ENCODE measurements around the gene FGFR1OP2.

FGFR1OP2 gene

GRCh38 chr12:26906704-26907103 is 31.6 kb upstream of the FGFR1OP2 start:
- no peak for TF ChIP-seq CTCF (IDR thresholded peaks at IDR 0.05; ENCODE audit: low read length, missing control alignments)
- no peak for DNase-seq (ENCODE audit: low read depth)
- no peak overlapping the region for H3K4me3 ChIP-seq (replicated peaks; ENCODE audit: low read depth, low read length)

- H3K4me3 ChIP-seq (replicated peaks; ENCODE audit: low read depth, low read length) = no peak overlapping the region
- peak; percentile 27 for TF ChIP-seq CTCF (IDR thresholded peaks at IDR 0.05; ENCODE audit: low read length, missing control alignments)
- no peak for DNase-seq (ENCODE audit: low read depth)
Measured at GRCh38 chr12:26918321-26919215, 19.7 kb upstream of the FGFR1OP2 start.

- H3K4me3 ChIP-seq (replicated peaks; ENCODE audit: low read depth, low read length) = no peak overlapping the region
- DNase-seq (ENCODE audit: low read depth) = no peak
- TF ChIP-seq CTCF (IDR thresholded peaks at IDR 0.05; ENCODE audit: low read length, missing control alignments) = no peak
Measured at GRCh38 chr12:26919216-26919555, 19.1 kb upstream of the FGFR1OP2 start.

GRCh38 chr12:26921886-26922285 is 16.4 kb upstream of the FGFR1OP2 start:
- TF ChIP-seq CTCF (IDR thresholded peaks at IDR 0.05; ENCODE audit: low read length, missing control alignments) = no peak
- no peak for DNase-seq (ENCODE audit: low read depth)

GRCh38 chr12:26928661-26929060 is 9.6 kb upstream of the FGFR1OP2 start:
- H3K4me3 ChIP-seq (replicated peaks; ENCODE audit: low read depth, low read length) = no peak overlapping the region
- no peak for DNase-seq (ENCODE audit: low read depth)
- TF ChIP-seq CTCF (IDR thresholded peaks at IDR 0.05; ENCODE audit: low read length, missing control alignments) = no peak

More at GRCh38 chr12:26921886-26922285, 16.4 kb upstream of the FGFR1OP2 start:
- H3K4me3 ChIP-seq (replicated peaks; ENCODE audit: low read depth, low read length) = no peak overlapping the region

- no peak overlapping the region for H3K4me3 ChIP-seq (replicated peaks; ENCODE audit: low read depth, low read length)
- no peak for TF ChIP-seq CTCF (IDR thresholded peaks at IDR 0.05; ENCODE audit: low read length, missing control alignments)
- no peak for DNase-seq (ENCODE audit: low read depth)
Measured at GRCh38 chr12:26929590-26929989, 8.7 kb upstream of the FGFR1OP2 start.

Measured in fibroblast of pulmonary artery (primary cell).